GM12878 (cell line): Measurements from ENCODE around the gene IPCEF1. TPM values are rescaled to one million over a fixed set of nuclear protein-coding genes. Genes with fewer than 3 reads are reported as not detected.
A peak's percentile ranks its signal among the peaks of the same experiment; 100 is the strongest.

Source experiments
- BACH1 ChIP-seq: fragments of 450-650 bp; IDR thresholded peaks from 2 replicates; pipeline ENCODE4 v1.6.1; 2017; ENCODE audit warnings: mild to moderate bottlenecking, borderline replicate concordance
- CBX5 ChIP-seq: sonication (generic); IDR thresholded peaks from 2 replicates; pipeline ENCODE4 v1.6.1; 2016; ENCODE audit warnings: low read depth, moderate library complexity, mild to moderate bottlenecking, inconsistent platforms
- ELK1 ChIP-seq: IDR thresholded peaks from 2 replicates; pipeline ENCODE4 v1.6.1; 2012; ENCODE audit warnings: low read depth, low read length, improper control_type of control experiment
- LARP7 ChIP-seq: fragments of 450-650 bp; IDR thresholded peaks from 2 replicates; pipeline ENCODE4 v1.6.1; 2017; ENCODE audit warnings: mild to moderate bottlenecking
- NR2C2 ChIP-seq: IDR thresholded peaks from 2 replicates; pipeline ENCODE4 v1.6.1; 2011; ENCODE audit warnings: borderline replicate concordance, low read depth; ENCODE audit not compliant: control insufficient read depth, insufficient read length
- RELB ChIP-seq: fragments of 450-650 bp; IDR thresholded peaks from 2 replicates; pipeline ENCODE4 v1.6.1; 2017; ENCODE audit warnings: low read depth, mild to moderate bottlenecking, moderate library complexity
- SMARCA5 ChIP-seq: fragments of 450-650 bp; IDR thresholded peaks from 2 replicates; pipeline ENCODE4 v1.6.1; 2017; ENCODE audit warnings: mild to moderate bottlenecking
- SMC3 ChIP-seq: IDR thresholded peaks from 2 replicates; pipeline ENCODE4 v1.6.1; 2011; ENCODE audit warnings: low read length, improper control_type of control experiment, borderline replicate concordance
- SRF ChIP-seq, 2 experiments: IDR thresholded peaks; 2 replicates each; pipeline ENCODE4 v1.6.1; 2011; ENCODE audit warnings: low read depth in 2 of 2, low read length in 2 of 2, mild to moderate bottlenecking in 1 of 2, moderate library complexity in 1 of 2
- YY1 ChIP-seq: IDR thresholded peaks from 2 replicates; pipeline ENCODE4 v1.6.1; 2011; ENCODE audit warnings: low read depth, mild to moderate bottlenecking, low read length
- ZBED1 ChIP-seq: IDR thresholded peaks from 2 replicates; pipeline ENCODE4 v1.6.1; 2016; ENCODE audit warnings: borderline replicate concordance
- ZBTB33 ChIP-seq: fragments of 450-650 bp; IDR thresholded peaks from 2 replicates; pipeline ENCODE4 v1.6.1; 2017; ENCODE audit warnings: mild to moderate bottlenecking
- ZBTB40 ChIP-seq: fragments of 450-650 bp; IDR thresholded peaks from 2 replicates; pipeline ENCODE4 v1.6.1; 2016; ENCODE audit warnings: mild to moderate bottlenecking, moderate library complexity, borderline replicate concordance
- ZNF384 ChIP-seq: IDR thresholded peaks from 2 replicates; pipeline ENCODE4 v1.6.1; 2012; ENCODE audit warnings: low read depth, mild to moderate bottlenecking, low read length, improper control_type of control experiment, borderline replicate concordance
- polyA plus RNA-seq, 11 experiments: library from polyadenylated mRNA; depleted of rRNA in 4 of 11; unstranded in 6 of 11; stranded (reverse) in 5 of 11; fragments of >200 nt; fragmentation: Nextera tagmentation in 4 of 11; fragmentation: Illumina TruSeq in 1 of 11; extraction: Ambion mirVana in 4 of 11; extraction: Trizol in 1 of 11; gene quantifications; 1 replicate in 1 of 11; 2 replicates in 10 of 11; pipeline versions ENCODE4 v1.2.1 to v1.2.3, GENCODE V29; 2011 to 2016; ENCODE audit warnings: inconsistent platforms in 2 of 11, missing spikeins in 2 of 11, low read depth in 1 of 11
- total RNA-seq, 4 experiments: library from RNA; depleted of rRNA in 3 of 4; stranded (reverse); fragments of >200 nt in 3 of 4; fragmentation: Illumina TruSeq in 1 of 4; extraction: Trizol in 1 of 4; gene quantifications; 2 replicates each; pipeline versions ENCODE4 v1.2.1 to v1.2.3, GENCODE V29; 2013 to 2021
- TF ChIP-seq, protein P1 (sequence below): fragments of 450-650 bp; IDR thresholded peaks from 2 replicates; pipeline ENCODE4 v1.6.1; 2018; ENCODE audit warnings: mild to moderate bottlenecking, low read depth, moderate library complexity; ENCODE audit not compliant: partially characterized antibody

The IPCEF1 gene
- total and polyA plus RNA-seq, 10 of the 15 experiments (the other 5 are each of a cell fraction or from before 2014, with no cell fraction given): 1.3 to 137 (median 4.2) TPM

DNA sequence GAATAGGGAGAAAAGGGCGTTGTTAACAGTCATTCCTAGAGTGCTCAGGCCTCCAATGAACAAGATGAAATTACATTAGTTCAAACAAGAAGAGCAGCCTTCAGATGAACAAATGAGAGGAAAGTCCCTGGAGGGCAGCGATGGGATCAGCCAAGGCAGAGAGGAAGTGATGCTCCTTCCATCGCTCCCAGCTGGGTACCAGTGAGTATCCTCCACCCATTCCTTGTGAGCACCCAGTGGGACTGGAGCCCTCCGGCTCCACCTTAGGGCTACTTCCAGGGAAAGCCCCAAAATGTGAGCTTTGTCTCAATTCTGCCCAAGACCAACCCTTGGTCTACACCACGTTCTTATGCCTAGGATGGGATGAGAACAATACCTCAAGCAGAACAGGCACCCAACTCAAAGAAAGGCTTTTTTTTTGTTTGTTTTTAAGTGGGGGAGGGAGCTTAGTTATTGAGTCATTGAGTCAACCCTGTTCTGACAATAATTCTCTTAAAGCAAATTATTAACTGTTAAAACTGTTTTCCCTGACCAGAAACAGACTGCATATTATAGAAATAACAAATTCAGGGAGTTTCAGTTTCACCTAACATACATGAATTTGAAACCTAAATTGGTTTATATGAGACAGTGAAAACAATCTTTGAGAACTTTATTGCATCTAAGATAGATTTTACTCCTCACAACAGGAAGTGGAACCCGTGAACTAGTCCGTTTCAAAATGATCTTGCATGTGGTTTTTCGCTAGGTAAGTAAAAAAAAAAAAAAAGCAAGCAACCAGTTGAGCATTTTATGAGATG, 106.9 kb downstream of the IPCEF1 start (continued):
- TF ChIP-seq ZBTB33: no peak
- no peak for TF ChIP-seq CBX5
- peak; percentile 29; the same call in 1 of the 2 replicates for TF ChIP-seq LARP7
- TF ChIP-seq NR2C2: no peak
- TF ChIP-seq SMARCA5: no peak
- no peak for TF ChIP-seq SRF (IDR thresholded peaks at IDR 0.05; ENCODE audit: low read depth in 2 of 2, low read length in 2 of 2)
- 0 out of 2 replicates have a peak, but pooled peaks have one; percentile 22 for TF ChIP-seq ZBED1
- TF ChIP-seq ZNF384: peak; percentile 96
- TF ChIP-seq RELB: peak; percentile 90
- peak; percentile 14; the same call in 1 of the 2 replicates for TF ChIP-seq SMC3
- TF ChIP-seq YY1: no peak
- TF ChIP-seq ELK1: no peak
- TF ChIP-seq, protein P1, sequence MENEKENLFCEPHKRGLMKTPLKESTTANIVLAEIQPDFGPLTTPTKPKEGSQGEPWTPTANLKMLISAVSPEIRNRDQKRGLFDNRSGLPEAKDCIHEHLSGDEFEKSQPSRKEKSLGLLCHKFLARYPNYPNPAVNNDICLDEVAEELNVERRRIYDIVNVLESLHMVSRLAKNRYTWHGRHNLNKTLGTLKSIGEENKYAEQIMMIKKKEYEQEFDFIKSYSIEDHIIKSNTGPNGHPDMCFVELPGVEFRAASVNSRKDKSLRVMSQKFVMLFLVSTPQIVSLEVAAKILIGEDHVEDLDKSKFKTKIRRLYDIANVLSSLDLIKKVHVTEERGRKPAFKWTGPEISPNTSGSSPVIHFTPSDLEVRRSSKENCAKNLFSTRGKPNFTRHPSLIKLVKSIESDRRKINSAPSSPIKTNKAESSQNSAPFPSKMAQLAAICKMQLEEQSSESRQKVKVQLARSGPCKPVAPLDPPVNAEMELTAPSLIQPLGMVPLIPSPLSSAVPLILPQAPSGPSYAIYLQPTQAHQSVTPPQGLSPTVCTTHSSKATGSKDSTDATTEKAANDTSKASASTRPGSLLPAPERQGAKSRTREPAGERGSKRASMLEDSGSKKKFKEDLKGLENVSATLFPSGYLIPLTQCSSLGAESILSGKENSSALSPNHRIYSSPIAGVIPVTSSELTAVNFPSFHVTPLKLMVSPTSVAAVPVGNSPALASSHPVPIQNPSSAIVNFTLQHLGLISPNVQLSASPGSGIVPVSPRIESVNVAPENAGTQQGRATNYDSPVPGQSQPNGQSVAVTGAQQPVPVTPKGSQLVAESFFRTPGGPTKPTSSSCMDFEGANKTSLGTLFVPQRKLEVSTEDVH: no peak
- peak; percentile 86; the same call in 1 of the 2 replicates for TF ChIP-seq ZBTB40
- no peak; the same call in 1 of the 2 replicates for TF ChIP-seq BACH1
